GM20000 (cell line): ENCODE measurements around the gene RIMS4.

Experiments
- DNase-seq: peaks from one replicate; pipeline ENCODE4 v3.0.0; 2012; ENCODE audit warnings: low spot score
- TF ChIP-seq, protein P1 (sequence below): IDR thresholded peaks from 2 replicates; pipeline ENCODE4 v1.5.1; 2012; ENCODE audit warnings: mild to moderate bottlenecking, control low read depth; ENCODE audit errors: extremely low read depth, missing control alignments

The RIMS4 gene

DNA sequence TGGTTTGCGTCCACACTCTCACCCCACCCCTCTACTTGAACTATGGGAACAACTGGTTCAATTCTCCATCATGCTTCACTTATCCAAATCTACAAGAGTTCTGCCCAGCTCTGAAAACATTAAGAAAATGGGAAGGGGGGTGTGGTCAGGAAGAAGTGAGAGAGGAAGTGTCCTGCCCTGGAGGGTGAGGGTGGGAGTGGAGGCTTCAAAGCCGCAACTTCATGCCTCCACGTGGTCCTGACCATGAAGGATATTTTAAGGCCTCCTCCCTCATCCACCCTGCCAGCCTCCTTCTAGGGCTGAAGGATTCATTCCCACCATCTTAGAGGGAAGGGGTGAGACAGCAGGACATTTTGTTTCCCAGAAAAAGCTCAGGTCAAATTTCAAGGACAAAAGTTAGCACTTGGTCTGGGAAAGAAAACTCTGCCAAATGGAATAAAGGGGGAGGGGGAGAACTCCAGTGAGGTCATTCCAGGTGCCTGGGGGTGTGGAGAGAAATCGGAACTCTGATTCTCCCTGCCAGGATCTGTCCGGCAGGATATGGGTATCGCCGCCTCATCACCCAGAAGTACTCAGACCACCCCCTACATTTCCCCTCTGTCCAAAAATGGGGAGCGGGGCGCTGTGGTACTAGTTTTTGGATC is 4.9 kb downstream of the RIMS4 start:
- TF ChIP-seq, protein P1, sequence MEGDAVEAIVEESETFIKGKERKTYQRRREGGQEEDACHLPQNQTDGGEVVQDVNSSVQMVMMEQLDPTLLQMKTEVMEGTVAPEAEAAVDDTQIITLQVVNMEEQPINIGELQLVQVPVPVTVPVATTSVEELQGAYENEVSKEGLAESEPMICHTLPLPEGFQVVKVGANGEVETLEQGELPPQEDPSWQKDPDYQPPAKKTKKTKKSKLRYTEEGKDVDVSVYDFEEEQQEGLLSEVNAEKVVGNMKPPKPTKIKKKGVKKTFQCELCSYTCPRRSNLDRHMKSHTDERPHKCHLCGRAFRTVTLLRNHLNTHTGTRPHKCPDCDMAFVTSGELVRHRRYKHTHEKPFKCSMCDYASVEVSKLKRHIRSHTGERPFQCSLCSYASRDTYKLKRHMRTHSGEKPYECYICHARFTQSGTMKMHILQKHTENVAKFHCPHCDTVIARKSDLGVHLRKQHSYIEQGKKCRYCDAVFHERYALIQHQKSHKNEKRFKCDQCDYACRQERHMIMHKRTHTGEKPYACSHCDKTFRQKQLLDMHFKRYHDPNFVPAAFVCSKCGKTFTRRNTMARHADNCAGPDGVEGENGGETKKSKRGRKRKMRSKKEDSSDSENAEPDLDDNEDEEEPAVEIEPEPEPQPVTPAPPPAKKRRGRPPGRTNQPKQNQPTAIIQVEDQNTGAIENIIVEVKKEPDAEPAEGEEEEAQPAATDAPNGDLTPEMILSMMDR = no peak
- DNase-seq = no peak

- TF ChIP-seq, protein P1 = no peak
- DNase-seq = no peak
Observed at GRCh38 chr20:44803383-44803941, 6.9 kb downstream of the RIMS4 start.

GRCh38 chr20:44802702-44803101 is 7.6 kb downstream of the RIMS4 start:
- DNase-seq = no peak
- TF ChIP-seq, protein P1 = no peak

DNA sequence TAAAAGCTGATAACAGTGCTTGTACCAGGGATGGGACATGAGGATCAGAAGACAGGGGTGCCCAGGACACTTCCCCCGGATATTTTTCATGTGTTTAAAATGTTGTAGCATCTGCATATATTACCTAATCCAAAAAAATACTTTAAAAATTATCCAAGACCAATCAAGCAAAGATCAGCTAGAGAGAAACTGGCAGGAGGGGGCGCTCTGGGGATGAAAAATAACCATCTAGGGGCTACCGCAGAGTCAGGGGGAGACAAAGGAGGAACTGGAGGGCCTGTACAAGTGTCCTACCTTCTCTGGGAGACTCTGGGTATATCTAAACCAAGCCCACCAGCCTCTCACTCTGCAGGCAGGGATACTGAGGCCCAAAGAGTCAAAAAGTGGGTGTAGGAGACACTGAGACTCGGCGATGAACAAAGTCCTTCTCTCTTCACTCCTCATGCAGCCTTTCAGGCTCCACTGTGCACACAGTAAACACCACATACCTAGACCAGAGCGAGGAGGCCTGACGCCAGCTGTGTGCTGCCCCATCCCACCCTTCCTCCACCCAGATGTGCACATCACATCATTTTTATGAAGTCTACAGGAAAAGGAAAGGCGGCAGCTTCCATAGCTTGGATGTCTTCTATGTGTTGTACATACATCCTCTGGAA is 9.8 kb downstream of the RIMS4 start:
- TF ChIP-seq, protein P1 = no peak
- no peak for DNase-seq

- TF ChIP-seq, protein P1 = no peak
Observed at GRCh38 chr20:44799691-44800090, 10.7 kb downstream of the RIMS4 start.

GRCh38 chr20:44796758-44797457 is 13.4 kb downstream of the RIMS4 start:
- TF ChIP-seq, protein P1 = no peak
- no peak for DNase-seq

More at GRCh38 chr20:44799691-44800090, 10.7 kb downstream of the RIMS4 start:
- no peak for DNase-seq

- no peak for DNase-seq
- TF ChIP-seq, protein P1 = no peak
Observed at GRCh38 chr20:44796311-44796710, 14.0 kb downstream of the RIMS4 start.
